ENCODE results near the gene TRIP10.
A peak's percentile ranks its signal among the peaks of the same experiment; 100 is the strongest.
"Not testable (repeated sequence)": the region's sequence is repeated elsewhere in the genome, so short reads cannot be mapped to it uniquely, and the experiment has no call there.

The TRIP10 gene

GRCh38 chr19:6743714-6744380, 4.4 kb downstream of the TRIP10 start:
- Histone ChIP-seq H3K27ac (ENCODE audit: low read length, poor library complexity, severe bottlenecking) (peak overlapping the region; percentile 92), H2BK12ac (ENCODE audit: low read length in 2 of 2) (no peak overlapping the region), H2BK120ac (ENCODE audit: low read depth, low read length) (no peak overlapping the region), H2AK5ac (ENCODE audit: low read length, severe bottlenecking) (peak overlapping the region; percentile 92), H3K36me3 (ENCODE audit: control insufficient read depth in 1 of 2, insufficient read depth in 2 of 2, low read depth in 1 of 2, low read length in 2 of 2) (peaks cover 40 to 51% of the 10 kb centered on the region in 2 experiments), H4K91ac (ENCODE audit: low read length) (no peak overlapping the region), H3K27me3 (ENCODE audit: control insufficient read depth in 1 of 2, insufficient read depth in 1 of 2, low read length in 2 of 2) (no peaks in the 10 kb centered on the region), H3K4me1 (ENCODE audit: control insufficient read depth, insufficient read depth, low read depth, low read length) (peaks cover 28% of the 10 kb centered on the region), H3K4me3 (ENCODE audit: insufficient read depth in 1 of 2, low read depth in 1 of 2, low read length in 2 of 2) (peak overlapping the region in 1 of 2 experiments; percentile 53), H2BK5ac (ENCODE audit: low read depth, low read length, poor library complexity, severe bottlenecking) (no peak overlapping the region), H3K18ac (ENCODE audit: low read depth in 1 of 2, low read length in 2 of 2) (no peak overlapping the region), H3K4me2 (ENCODE audit: low read length, poor library complexity, severe bottlenecking) (peak overlapping the region; percentile 13), H2BK15ac (ENCODE audit: low read depth, poor library complexity, severe bottlenecking) (peak overlapping the region; percentile 88), H3K14ac (ENCODE audit: low read length in 2 of 2) (no peak overlapping the region), H2AFZ (ENCODE audit: low read depth, low read length) (no peak overlapping the region), H3K4ac (ENCODE audit: low read depth in 1 of 2, low read length in 2 of 2) (no peak overlapping the region), H3K9me3 (ENCODE audit: control insufficient read depth, low read length) (no peaks in the 10 kb centered on the region), H4K8ac (ENCODE audit: low read length) (no peak overlapping the region), H3K79me1 (replicated peaks; ENCODE audit: low read length, poor library complexity, severe bottlenecking) (peaks cover 18% of the 10 kb centered on the region), H3K9ac (ENCODE audit: low read length) (peak overlapping the region; percentile 57), H3K23ac (ENCODE audit: low read length in 2 of 2) (no peak overlapping the region)
- peak; percentile 35 for DNase-seq
- 86% methylated on average over 15 of the region's 15 CpGs for WGBS

GRCh38 chr19:6744381-6745301, 5.2 kb downstream of the TRIP10 start:
- Histone ChIP-seq H3K9me3 (ENCODE audit: control insufficient read depth, low read length) (no peaks in the 10 kb centered on the region), H2AFZ (ENCODE audit: low read depth, low read length) (no peak overlapping the region), H4K8ac (ENCODE audit: low read length) (peak overlapping the region; percentile 29), H3K14ac (ENCODE audit: low read length in 2 of 2) (no peak overlapping the region), H3K4me2 (ENCODE audit: low read length, poor library complexity, severe bottlenecking) (peak overlapping the region; percentile 36), H3K27ac (ENCODE audit: low read length, poor library complexity, severe bottlenecking) (peak overlapping the region; percentile 92), H2BK5ac (ENCODE audit: low read depth, low read length, poor library complexity, severe bottlenecking) (peak overlapping the region; percentile 91), H3K79me1 (replicated peaks; ENCODE audit: low read length, poor library complexity, severe bottlenecking) (peaks cover 21% of the 10 kb centered on the region), H4K91ac (ENCODE audit: low read length) (peak overlapping the region; percentile 29), H3K36me3 (ENCODE audit: control insufficient read depth in 1 of 2, insufficient read depth in 2 of 2, low read depth in 1 of 2, low read length in 2 of 2) (peaks cover 44 to 59% of the 10 kb centered on the region in 2 experiments), H2BK12ac (ENCODE audit: low read length in 2 of 2) (peak overlapping the region; percentile 22 to 71), H3K27me3 (ENCODE audit: control insufficient read depth in 1 of 2, insufficient read depth in 1 of 2, low read length in 2 of 2) (no peaks in the 10 kb centered on the region), H2BK120ac (ENCODE audit: low read depth, low read length) (no peak overlapping the region), H2AK5ac (ENCODE audit: low read length, severe bottlenecking) (peak overlapping the region; percentile 92), H3K4me1 (ENCODE audit: control insufficient read depth, insufficient read depth, low read depth, low read length) (peaks cover 25% of the 10 kb centered on the region), H3K18ac (ENCODE audit: low read depth in 1 of 2, low read length in 2 of 2) (peak overlapping the region in 1 of 2 experiments; percentile 74), H3K4ac (ENCODE audit: low read depth in 1 of 2, low read length in 2 of 2) (peak overlapping the region in 1 of 2 experiments; percentile 42), H3K23ac (ENCODE audit: low read length in 2 of 2) (peak overlapping the region in 1 of 2 experiments; percentile 38), H2BK15ac (ENCODE audit: low read depth, poor library complexity, severe bottlenecking) (peak overlapping the region; percentile 88), H3K9ac (ENCODE audit: low read length) (peak overlapping the region; percentile 57), H3K4me3 (ENCODE audit: insufficient read depth in 1 of 2, low read depth in 1 of 2, low read length in 2 of 2) (peak overlapping the region in 1 of 2 experiments; percentile 56)
- peak; percentile 76 for DNase-seq
- 78% methylated on average over 39 of the region's 41 CpGs for WGBS

GRCh38 chr19:6745965-6746364, 6.5 kb downstream of the TRIP10 start:
- no peak overlapping the region for H3K23ac ChIP-seq (ENCODE audit: low read length in 2 of 2)
- H3K27me3 ChIP-seq (ENCODE audit: control insufficient read depth in 1 of 2, insufficient read depth in 1 of 2, low read length in 2 of 2), result no peaks in the 10 kb centered on the region
- no peak overlapping the region for H2BK5ac ChIP-seq (ENCODE audit: low read depth, low read length, poor library complexity, severe bottlenecking)
- peaks cover 57 to 69% of the 10 kb centered on the region in 2 experiments for H3K36me3 ChIP-seq (ENCODE audit: control insufficient read depth in 1 of 2, insufficient read depth in 2 of 2, low read depth in 1 of 2, low read length in 2 of 2)
- H3K79me1 ChIP-seq (replicated peaks; ENCODE audit: low read length, poor library complexity, severe bottlenecking), result peaks cover 18% of the 10 kb centered on the region
- H2BK120ac ChIP-seq (ENCODE audit: low read depth, low read length), result no peak overlapping the region
- peak overlapping the region; percentile 29 for H2AK5ac ChIP-seq (ENCODE audit: low read length, severe bottlenecking)
- no peak overlapping the region for H3K9ac ChIP-seq (ENCODE audit: low read length)
- H3K27ac ChIP-seq (ENCODE audit: low read length, poor library complexity, severe bottlenecking), result no peak overlapping the region
- H4K8ac ChIP-seq (ENCODE audit: low read length), result peak overlapping the region; percentile 29
- H3K4me2 ChIP-seq (ENCODE audit: low read length, poor library complexity, severe bottlenecking), result no peak overlapping the region
- no peak overlapping the region for H4K91ac ChIP-seq (ENCODE audit: low read length)
- no peak overlapping the region for H2BK15ac ChIP-seq (ENCODE audit: low read depth, poor library complexity, severe bottlenecking)
- 97% methylated on average over 16 of the region's 24 CpGs for WGBS
- no peak overlapping the region for H2BK12ac ChIP-seq (ENCODE audit: low read length in 2 of 2)
- DNase-seq, result no peak
- H3K4ac ChIP-seq (ENCODE audit: low read depth in 1 of 2, low read length in 2 of 2), result no peak overlapping the region
- no peak overlapping the region for H3K14ac ChIP-seq (ENCODE audit: low read length in 2 of 2)
- H3K9me3 ChIP-seq (ENCODE audit: control insufficient read depth, low read length), result no peaks in the 10 kb centered on the region
- H3K18ac ChIP-seq (ENCODE audit: low read depth in 1 of 2, low read length in 2 of 2), result no peak overlapping the region
- no peak overlapping the region for H2AFZ ChIP-seq (ENCODE audit: low read depth, low read length)
- H3K4me3 ChIP-seq (ENCODE audit: insufficient read depth in 1 of 2, low read depth in 1 of 2, low read length in 2 of 2), result no peak overlapping the region
- H3K4me1 ChIP-seq (ENCODE audit: control insufficient read depth, insufficient read depth, low read depth, low read length), result peaks cover 25% of the 10 kb centered on the region

- not testable (repeated sequence) for H3K4me2 ChIP-seq (ENCODE audit: low read length, poor library complexity, severe bottlenecking); H3K18ac ChIP-seq (ENCODE audit: low read depth in 1 of 2, low read length in 2 of 2); H3K23ac ChIP-seq (ENCODE audit: low read length in 2 of 2); H3K27ac ChIP-seq (ENCODE audit: low read length, poor library complexity, severe bottlenecking); H2AFZ ChIP-seq (ENCODE audit: low read depth, low read length); DNase-seq; H2BK12ac ChIP-seq (ENCODE audit: low read length in 2 of 2); H3K9ac ChIP-seq (ENCODE audit: low read length); H3K4ac ChIP-seq (ENCODE audit: low read depth in 1 of 2, low read length in 2 of 2); H3K4me3 ChIP-seq (ENCODE audit: insufficient read depth in 1 of 2, low read depth in 1 of 2, low read length in 2 of 2); H3K14ac ChIP-seq (ENCODE audit: low read length in 2 of 2); H3K9me3 ChIP-seq (ENCODE audit: control insufficient read depth, low read length); H3K27me3 ChIP-seq (ENCODE audit: control insufficient read depth in 1 of 2, insufficient read depth in 1 of 2, low read length in 2 of 2); H2AK5ac ChIP-seq (ENCODE audit: low read length, severe bottlenecking); H2BK15ac ChIP-seq (ENCODE audit: low read depth, poor library complexity, severe bottlenecking); H4K91ac ChIP-seq (ENCODE audit: low read length); H2BK5ac ChIP-seq (ENCODE audit: low read depth, low read length, poor library complexity, severe bottlenecking); H4K8ac ChIP-seq (ENCODE audit: low read length); H2BK120ac ChIP-seq (ENCODE audit: low read depth, low read length)
- WGBS, result 98% methylated on average over 10 of the region's 10 CpGs
- H3K79me1 ChIP-seq (replicated peaks; ENCODE audit: low read length, poor library complexity, severe bottlenecking), result peaks cover 12% of the 10 kb centered on the region
- peaks cover 24% of the 10 kb centered on the region for H3K4me1 ChIP-seq (ENCODE audit: control insufficient read depth, insufficient read depth, low read depth, low read length)
- H3K36me3 ChIP-seq (ENCODE audit: control insufficient read depth in 1 of 2, insufficient read depth in 2 of 2, low read depth in 1 of 2, low read length in 2 of 2), result peaks cover 71 to 74% of the 10 kb centered on the region in 2 experiments
Measured at GRCh38 chr19:6748543-6748942, 9.1 kb downstream of the TRIP10 start.

Measured in mesenchymal stem cell (in vitro differentiated cells and primary cell).